ENCODE results near the gene IL25. TPM values are rescaled to one million over a fixed set of nuclear protein-coding genes. Genes with fewer than 3 reads are reported as not detected.

Gene IL25
- total RNA-seq, 1 donor from 2014 or later, result not detected

DNA sequence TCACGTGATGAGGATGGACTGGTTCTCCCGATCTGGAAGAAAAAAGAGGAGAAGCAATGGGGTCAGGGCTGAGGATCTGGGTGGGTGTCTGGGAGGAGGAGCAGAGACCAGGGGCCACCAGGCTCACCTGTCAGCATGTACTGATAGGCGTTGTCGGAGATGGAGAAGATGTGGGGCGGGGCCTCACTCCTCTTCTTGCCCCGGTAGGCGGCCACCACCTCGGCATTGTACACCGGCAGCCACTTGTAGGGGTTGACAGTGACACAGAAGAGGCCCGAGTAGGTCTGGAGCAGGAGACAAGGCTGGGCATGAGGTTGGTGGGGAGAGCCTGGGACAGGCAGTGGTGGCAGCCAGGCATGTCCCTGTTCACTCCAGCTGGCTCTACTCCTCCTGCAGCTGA lies 32.5 kb downstream of the IL25 start:
- TF ChIP-seq, protein P1, sequence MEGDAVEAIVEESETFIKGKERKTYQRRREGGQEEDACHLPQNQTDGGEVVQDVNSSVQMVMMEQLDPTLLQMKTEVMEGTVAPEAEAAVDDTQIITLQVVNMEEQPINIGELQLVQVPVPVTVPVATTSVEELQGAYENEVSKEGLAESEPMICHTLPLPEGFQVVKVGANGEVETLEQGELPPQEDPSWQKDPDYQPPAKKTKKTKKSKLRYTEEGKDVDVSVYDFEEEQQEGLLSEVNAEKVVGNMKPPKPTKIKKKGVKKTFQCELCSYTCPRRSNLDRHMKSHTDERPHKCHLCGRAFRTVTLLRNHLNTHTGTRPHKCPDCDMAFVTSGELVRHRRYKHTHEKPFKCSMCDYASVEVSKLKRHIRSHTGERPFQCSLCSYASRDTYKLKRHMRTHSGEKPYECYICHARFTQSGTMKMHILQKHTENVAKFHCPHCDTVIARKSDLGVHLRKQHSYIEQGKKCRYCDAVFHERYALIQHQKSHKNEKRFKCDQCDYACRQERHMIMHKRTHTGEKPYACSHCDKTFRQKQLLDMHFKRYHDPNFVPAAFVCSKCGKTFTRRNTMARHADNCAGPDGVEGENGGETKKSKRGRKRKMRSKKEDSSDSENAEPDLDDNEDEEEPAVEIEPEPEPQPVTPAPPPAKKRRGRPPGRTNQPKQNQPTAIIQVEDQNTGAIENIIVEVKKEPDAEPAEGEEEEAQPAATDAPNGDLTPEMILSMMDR (conservative IDR thresholded peaks at IDR 0.05; ENCODE audit: low read depth, low read length), result no peak
- H3K4me3 ChIP-seq (ENCODE audit: low read depth, low read length), result no peak overlapping the region
- DNase-seq (ENCODE audit: low read depth), result no peak

DNA sequence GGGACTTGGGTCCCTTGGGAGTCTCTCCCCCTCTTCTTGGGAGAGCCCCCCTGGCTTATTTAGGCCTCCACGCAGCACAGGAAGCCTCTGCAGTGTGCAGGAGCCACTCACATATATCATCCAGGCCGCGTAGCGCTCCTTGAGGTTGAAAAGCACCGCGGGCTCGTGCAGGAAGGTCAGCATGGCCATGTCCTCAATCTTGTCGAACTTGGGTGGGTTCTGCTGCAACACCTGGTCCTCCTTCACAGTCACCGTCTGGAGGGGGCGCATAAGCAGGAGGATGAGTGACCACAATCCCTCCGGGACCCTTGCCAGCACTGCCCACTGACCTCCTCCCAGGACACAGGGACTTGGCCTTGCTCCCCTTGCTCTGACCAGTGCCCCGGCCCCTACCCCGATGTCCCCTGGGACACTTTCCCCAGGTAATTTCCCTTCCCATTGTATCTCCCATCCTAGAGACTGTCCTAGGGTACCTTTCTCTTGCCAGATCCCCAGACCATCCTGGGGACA lies 33.0 kb downstream of the IL25 start:
- no peak for DNase-seq (ENCODE audit: low read depth)
- no peak overlapping the region for H3K4me3 ChIP-seq (ENCODE audit: low read depth, low read length)
- TF ChIP-seq, protein P1 (conservative IDR thresholded peaks at IDR 0.05; ENCODE audit: low read depth, low read length), result no peak

DNA sequence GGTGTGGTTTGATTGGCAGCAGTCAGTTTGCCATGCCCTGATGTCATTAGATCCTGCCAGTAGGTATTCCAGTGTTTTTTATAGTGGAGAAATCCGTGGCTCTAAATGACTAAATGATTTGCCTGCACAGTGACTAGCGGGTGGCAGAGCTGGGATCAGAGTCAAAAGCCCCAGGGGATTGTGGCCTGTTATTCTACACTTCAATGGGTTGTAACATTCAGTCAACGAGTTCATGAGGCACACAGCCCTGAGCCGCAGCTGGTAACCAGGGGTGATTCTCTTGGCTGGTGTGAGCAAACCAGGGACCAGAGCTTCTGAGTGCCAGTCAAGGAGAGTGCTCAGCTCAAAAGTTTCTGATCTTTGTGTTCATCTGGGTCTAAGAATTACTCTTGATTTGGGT lies 33.6 kb downstream of the IL25 start:
- no peak overlapping the region for H3K4me3 ChIP-seq (ENCODE audit: low read depth, low read length)
- DNase-seq (ENCODE audit: low read depth), result no peak
- TF ChIP-seq, protein P1 (conservative IDR thresholded peaks at IDR 0.05; ENCODE audit: low read depth, low read length), result no peak

DNA sequence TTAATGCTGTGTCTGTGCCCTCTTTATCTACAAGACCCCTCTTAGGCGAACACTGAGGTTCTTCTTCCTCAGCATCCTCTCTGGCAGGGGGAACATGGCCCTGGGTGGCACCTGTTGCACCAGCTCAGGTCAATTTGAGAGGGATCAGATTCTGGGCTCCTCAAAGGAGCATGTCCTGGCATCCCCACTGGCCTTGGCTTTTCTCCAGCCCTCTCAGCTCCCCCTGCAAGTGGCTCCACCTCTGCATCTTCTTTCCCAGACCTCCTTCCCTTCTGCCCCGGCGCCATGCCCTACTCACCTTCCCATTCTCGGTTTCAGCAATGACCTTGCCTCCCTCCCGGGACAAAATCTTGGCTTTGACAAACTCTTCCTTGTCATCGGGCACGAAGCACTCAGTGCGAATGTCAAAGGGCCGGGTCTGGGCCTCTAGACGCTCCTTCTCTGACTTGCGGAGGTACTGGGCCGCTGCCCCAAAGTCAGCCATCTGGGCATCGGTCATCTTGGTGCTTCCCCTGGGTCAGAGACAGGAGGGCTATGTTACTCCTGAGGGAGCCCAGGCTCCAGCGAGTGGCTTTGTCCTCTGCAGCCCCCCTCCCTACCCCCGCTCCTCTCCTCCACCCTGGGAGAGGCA lies 34.2 kb downstream of the IL25 start:
- DNase-seq (ENCODE audit: low read depth), result no peak
- H3K4me3 ChIP-seq (ENCODE audit: low read depth, low read length), result no peak overlapping the region
- TF ChIP-seq, protein P1 (conservative IDR thresholded peaks at IDR 0.05; ENCODE audit: low read depth, low read length), result no peak

DNA sequence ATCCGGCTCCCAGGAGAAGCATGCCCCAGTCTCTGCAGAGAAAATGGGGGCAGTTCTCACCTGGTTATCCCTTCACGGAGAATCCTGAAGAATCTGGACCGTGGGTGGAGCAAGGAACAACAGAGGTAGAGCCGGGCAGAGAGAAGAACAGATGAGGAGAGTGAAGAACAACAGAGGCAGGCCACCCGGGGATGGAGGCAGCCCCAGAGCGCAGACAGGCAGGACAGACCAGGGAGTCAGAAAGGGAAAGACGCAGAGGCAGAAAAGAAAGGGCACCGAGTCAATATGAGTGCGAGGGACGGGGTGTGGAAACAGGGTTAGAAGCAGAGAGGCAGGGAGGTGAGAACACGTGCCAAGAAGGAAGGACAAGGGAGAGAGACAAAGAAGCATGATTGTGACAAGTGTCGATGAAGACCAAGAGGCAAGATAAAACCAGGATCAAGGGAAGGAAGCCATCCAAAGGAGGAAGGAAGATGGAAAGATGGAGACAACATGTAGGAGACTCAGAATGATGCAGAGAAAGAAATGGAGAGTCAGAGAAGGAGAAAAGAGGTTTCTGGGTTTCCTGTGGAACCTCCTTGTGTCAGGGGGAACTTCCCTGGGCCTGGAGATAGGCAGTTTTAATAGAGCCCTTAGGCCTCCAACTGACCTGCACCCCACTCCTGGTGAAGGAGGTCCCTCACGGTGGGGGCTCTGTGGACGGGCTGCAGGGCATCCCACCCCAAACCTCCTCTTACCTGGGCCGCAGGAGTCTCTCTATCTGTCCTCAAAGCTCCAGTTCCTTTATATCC lies 35.1 kb downstream of the IL25 start, which contains the start of gene MYH6:
MYH6 (minus strand) TSS at position 758 of the 791 bp plus-strand sequence. CDS start 1,050 bp downstream, outside the sequence.
- DNase-seq (ENCODE audit: low read depth), result no peak
- no peak within 1 kb of the TSS for H3K4me3 ChIP-seq (ENCODE audit: low read depth, low read length)
- TF ChIP-seq, protein P1 (conservative IDR thresholded peaks at IDR 0.05; ENCODE audit: low read depth, low read length), result no peak

DNA sequence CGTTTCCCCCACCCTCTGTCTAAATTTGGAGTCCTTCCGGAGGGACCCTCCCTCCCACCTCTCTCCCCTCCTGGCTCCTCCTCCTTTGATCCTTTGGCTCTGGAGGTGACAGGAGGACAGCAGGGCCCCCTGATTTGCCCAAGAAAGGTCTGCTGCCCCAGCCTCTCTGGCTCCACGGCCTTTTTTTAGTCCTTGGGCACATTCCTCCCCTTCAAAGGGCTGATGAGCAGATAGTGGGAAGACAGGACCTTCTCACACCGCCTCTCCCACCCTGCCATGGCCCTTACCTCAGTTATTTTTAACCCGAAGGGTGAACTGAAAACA lies 35.7 kb downstream of the IL25 start:
- no peak overlapping the region for H3K4me3 ChIP-seq (ENCODE audit: low read depth, low read length)
- no peak for DNase-seq (ENCODE audit: low read depth)

More for the DNA sequence above, 35.7 kb downstream of the IL25 start:
- TF ChIP-seq, protein P1 (conservative IDR thresholded peaks at IDR 0.05; ENCODE audit: low read depth, low read length), result no peak

Measured in epithelial cell of proximal tubule (primary cell).